Measurements from ENCODE around the gene SPRY4. TPM values are rescaled to one million over a fixed set of nuclear protein-coding genes. Genes with fewer than 3 reads are reported as not detected.

SPRY4 gene
- total RNA-seq, 1 experiment from 2014 or later, result 35.6 TPM

DNA sequence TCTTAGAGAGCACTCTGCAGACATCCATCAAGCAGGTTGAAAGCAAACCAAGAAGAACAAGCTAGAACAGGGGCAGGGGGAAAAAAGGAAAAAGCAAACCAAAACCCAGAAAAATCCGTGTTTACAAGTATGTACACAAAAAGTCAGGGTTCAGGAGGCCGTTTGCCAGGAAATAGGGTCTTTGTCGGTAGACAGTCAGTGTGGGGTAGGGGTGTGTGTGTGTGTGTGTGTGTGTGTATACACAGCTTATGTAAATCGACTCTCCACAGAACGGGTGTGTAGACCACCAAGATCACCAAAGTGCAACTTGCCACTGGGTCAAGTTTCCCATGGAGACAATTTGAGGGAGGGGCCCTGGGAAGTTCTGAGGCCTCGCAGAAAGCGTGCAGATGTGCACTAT lies 13.1 kb downstream of the SPRY4 start:
- ATAC-seq (no peak), DNase-seq (ENCODE audit: low read depth, low spot score) (no peak)
- TF ChIP-seq, protein P1, sequence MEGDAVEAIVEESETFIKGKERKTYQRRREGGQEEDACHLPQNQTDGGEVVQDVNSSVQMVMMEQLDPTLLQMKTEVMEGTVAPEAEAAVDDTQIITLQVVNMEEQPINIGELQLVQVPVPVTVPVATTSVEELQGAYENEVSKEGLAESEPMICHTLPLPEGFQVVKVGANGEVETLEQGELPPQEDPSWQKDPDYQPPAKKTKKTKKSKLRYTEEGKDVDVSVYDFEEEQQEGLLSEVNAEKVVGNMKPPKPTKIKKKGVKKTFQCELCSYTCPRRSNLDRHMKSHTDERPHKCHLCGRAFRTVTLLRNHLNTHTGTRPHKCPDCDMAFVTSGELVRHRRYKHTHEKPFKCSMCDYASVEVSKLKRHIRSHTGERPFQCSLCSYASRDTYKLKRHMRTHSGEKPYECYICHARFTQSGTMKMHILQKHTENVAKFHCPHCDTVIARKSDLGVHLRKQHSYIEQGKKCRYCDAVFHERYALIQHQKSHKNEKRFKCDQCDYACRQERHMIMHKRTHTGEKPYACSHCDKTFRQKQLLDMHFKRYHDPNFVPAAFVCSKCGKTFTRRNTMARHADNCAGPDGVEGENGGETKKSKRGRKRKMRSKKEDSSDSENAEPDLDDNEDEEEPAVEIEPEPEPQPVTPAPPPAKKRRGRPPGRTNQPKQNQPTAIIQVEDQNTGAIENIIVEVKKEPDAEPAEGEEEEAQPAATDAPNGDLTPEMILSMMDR (IDR thresholded peaks at IDR 0.05), result no peak
- TF ChIP-seq POLR2AphosphoS5 (IDR thresholded peaks at IDR 0.05; ENCODE audit: low read depth, low read length) (no peak), SIN3A (IDR thresholded peaks at IDR 0.05; ENCODE audit: borderline replicate concordance, insufficient read depth, low read depth, low read length) (no peak), TCF7L2 (IDR thresholded peaks at IDR 0.05; ENCODE audit: low read depth, low read length) (no peak)
- TF ChIP-seq, protein P2, sequence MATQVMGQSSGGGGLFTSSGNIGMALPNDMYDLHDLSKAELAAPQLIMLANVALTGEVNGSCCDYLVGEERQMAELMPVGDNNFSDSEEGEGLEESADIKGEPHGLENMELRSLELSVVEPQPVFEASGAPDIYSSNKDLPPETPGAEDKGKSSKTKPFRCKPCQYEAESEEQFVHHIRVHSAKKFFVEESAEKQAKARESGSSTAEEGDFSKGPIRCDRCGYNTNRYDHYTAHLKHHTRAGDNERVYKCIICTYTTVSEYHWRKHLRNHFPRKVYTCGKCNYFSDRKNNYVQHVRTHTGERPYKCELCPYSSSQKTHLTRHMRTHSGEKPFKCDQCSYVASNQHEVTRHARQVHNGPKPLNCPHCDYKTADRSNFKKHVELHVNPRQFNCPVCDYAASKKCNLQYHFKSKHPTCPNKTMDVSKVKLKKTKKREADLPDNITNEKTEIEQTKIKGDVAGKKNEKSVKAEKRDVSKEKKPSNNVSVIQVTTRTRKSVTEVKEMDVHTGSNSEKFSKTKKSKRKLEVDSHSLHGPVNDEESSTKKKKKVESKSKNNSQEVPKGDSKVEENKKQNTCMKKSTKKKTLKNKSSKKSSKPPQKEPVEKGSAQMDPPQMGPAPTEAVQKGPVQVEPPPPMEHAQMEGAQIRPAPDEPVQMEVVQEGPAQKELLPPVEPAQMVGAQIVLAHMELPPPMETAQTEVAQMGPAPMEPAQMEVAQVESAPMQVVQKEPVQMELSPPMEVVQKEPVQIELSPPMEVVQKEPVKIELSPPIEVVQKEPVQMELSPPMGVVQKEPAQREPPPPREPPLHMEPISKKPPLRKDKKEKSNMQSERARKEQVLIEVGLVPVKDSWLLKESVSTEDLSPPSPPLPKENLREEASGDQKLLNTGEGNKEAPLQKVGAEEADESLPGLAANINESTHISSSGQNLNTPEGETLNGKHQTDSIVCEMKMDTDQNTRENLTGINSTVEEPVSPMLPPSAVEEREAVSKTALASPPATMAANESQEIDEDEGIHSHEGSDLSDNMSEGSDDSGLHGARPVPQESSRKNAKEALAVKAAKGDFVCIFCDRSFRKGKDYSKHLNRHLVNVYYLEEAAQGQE (IDR thresholded peaks at IDR 0.05; ENCODE audit: insufficient read depth in 1 of 2, low read depth in 2 of 2, low read length in 1 of 2), result no peak
- ChIA-PET POLR2A (interaction anchor here (0.6 kb wide), 1 partner anchor 18 kb away, joined by 5 read pairs; no protein-coding TSS in a partner anchor), CTCF (no interaction called here)
- 0 out of 2 replicates have a peak, but pooled peaks cover 3% of the 10 kb centered on the region for H3K36me3 ChIP-seq (ENCODE audit: control insufficient read depth, insufficient read depth, low read length)
- no peak overlapping the region for H3K27ac ChIP-seq (ENCODE audit: low read length)
- BruUV-seq (replicated peaks), result no TSS peak
- intact Hi-C loops (cut with micrococcal nuclease; ENCODE audit: unreplicated experiment), result no loop called here
- H3K4me1 ChIP-seq (ENCODE audit: control insufficient read depth, insufficient read depth, low read length), result peaks cover 32% of the 10 kb centered on the region
- H3K27me3 ChIP-seq (ENCODE audit: control insufficient read depth, insufficient read depth, low read length), result no peaks in the 10 kb centered on the region
- H3K4me3 ChIP-seq (ENCODE audit: low read depth in 2 of 2, low read length in 2 of 2), result no peak overlapping the region
- no peaks in the 10 kb centered on the region for H3K9me3 ChIP-seq (ENCODE audit: control insufficient read depth, insufficient read depth, low read depth, low read length)
- in situ Hi-C loops (cut with HindIII; ENCODE audit: low pct_unique_long_range_greater_than_20kb, low sequenced_read_pairs), result no loop called here

DNA sequence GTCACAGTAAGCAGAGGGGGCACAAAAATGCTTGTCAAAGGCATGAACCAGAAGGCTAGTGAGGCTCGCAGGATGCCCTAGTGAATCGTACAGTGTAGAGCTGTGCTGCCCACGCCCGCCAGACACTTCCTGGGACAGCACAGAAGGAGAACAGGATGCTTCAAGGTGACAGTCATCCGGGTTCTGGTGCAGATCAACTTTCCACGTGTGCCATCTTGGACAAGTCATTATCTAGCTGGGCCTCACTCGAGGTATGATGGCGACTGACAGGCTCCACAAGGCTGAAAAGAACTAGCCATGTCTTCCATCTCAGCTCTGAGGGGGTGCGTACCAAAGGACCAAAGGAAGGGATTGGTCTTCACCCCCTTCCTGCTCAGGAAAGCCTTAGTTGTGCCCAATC lies 14.0 kb downstream of the SPRY4 start:
- DNase-seq (ENCODE audit: low read depth, low spot score) (no peak), ATAC-seq (no peak)
- intact Hi-C loops (cut with micrococcal nuclease; ENCODE audit: unreplicated experiment) (no loop called here), in situ Hi-C loops (cut with HindIII; ENCODE audit: low pct_unique_long_range_greater_than_20kb, low sequenced_read_pairs) (no loop called here)
- CTCF ChIA-PET, result no interaction called here
- H3K36me3 ChIP-seq (ENCODE audit: control insufficient read depth, insufficient read depth, low read length), result 0 out of 2 replicates have a peak, but pooled peaks cover 3% of the 10 kb centered on the region
- peaks cover 25% of the 10 kb centered on the region for H3K4me1 ChIP-seq (ENCODE audit: control insufficient read depth, insufficient read depth, low read length)
- POLR2A ChIA-PET, result no interaction called here
- H3K27me3 ChIP-seq (ENCODE audit: control insufficient read depth, insufficient read depth, low read length), result no peaks in the 10 kb centered on the region
- no peak overlapping the region for H3K4me3 ChIP-seq (ENCODE audit: low read depth in 2 of 2, low read length in 2 of 2)
- TF ChIP-seq TCF7L2 (IDR thresholded peaks at IDR 0.05; ENCODE audit: low read depth, low read length), result no peak
- no peak for TF ChIP-seq SIN3A (IDR thresholded peaks at IDR 0.05; ENCODE audit: borderline replicate concordance, insufficient read depth, low read depth, low read length)
- no peak for TF ChIP-seq POLR2AphosphoS5 (IDR thresholded peaks at IDR 0.05; ENCODE audit: low read depth, low read length)
- TF ChIP-seq, protein P1 (IDR thresholded peaks at IDR 0.05), result no peak
- TF ChIP-seq, protein P2 (IDR thresholded peaks at IDR 0.05; ENCODE audit: insufficient read depth in 1 of 2, low read depth in 2 of 2, low read length in 1 of 2), result no peak
- no peak overlapping the region for H3K27ac ChIP-seq (ENCODE audit: low read length)
- no peaks in the 10 kb centered on the region for H3K9me3 ChIP-seq (ENCODE audit: control insufficient read depth, insufficient read depth, low read depth, low read length)
- no TSS peak for BruUV-seq (replicated peaks)

All from Panc1 (cell line).